ENCODE results near the gene TWIST1. TPM values are rescaled to one million over a fixed set of nuclear protein-coding genes. Genes with fewer than 3 reads are reported as not detected.

TWIST1 gene
- total RNA-seq, 1 donor from 2014 or later, result 5.7 TPM

- Mint-ChIP-seq H3K4me3 (ENCODE audit: unreplicated experiment) (no peak overlapping the region), H3K9me3 (ENCODE audit: unreplicated experiment) (peaks cover 6% of the 10 kb centered on the region), H3K27ac (ENCODE audit: unreplicated experiment) (no peak overlapping the region), H3K36me3 (ENCODE audit: low read depth, unreplicated experiment) (no peaks in the 10 kb centered on the region), H3K4me1 (ENCODE audit: low read depth, unreplicated experiment) (peaks cover 8% of the 10 kb centered on the region), H3K27me3 (ENCODE audit: low read depth, unreplicated experiment) (peaks cover 76% of the 10 kb centered on the region)
- TF ChIP-seq EZH2 (IDR thresholded peaks at IDR 0.05; ENCODE audit: insufficient read depth, low read length), result no peak
- TF ChIP-seq, protein P1, sequence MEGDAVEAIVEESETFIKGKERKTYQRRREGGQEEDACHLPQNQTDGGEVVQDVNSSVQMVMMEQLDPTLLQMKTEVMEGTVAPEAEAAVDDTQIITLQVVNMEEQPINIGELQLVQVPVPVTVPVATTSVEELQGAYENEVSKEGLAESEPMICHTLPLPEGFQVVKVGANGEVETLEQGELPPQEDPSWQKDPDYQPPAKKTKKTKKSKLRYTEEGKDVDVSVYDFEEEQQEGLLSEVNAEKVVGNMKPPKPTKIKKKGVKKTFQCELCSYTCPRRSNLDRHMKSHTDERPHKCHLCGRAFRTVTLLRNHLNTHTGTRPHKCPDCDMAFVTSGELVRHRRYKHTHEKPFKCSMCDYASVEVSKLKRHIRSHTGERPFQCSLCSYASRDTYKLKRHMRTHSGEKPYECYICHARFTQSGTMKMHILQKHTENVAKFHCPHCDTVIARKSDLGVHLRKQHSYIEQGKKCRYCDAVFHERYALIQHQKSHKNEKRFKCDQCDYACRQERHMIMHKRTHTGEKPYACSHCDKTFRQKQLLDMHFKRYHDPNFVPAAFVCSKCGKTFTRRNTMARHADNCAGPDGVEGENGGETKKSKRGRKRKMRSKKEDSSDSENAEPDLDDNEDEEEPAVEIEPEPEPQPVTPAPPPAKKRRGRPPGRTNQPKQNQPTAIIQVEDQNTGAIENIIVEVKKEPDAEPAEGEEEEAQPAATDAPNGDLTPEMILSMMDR (IDR thresholded peaks at IDR 0.05; ENCODE audit: insufficient read depth, low read depth, low read length), result no peak
- Histone ChIP-seq H4K20me1 (ENCODE audit: insufficient read depth, low read length) (no peaks in the 10 kb centered on the region), H3K9ac (ENCODE audit: low read length) (no peak overlapping the region), H3K4me3 (ENCODE audit: insufficient read depth, low read depth, low read length) (no peak overlapping the region), H3K9me3 (ENCODE audit: insufficient read depth, low read depth, low read length) (no peaks in the 10 kb centered on the region), H3K4me1 (ENCODE audit: insufficient read depth, low read length) (peaks cover 23% of the 10 kb centered on the region), H3K4me2 (ENCODE audit: low read length) (no peak overlapping the region), H3K36me3 (ENCODE audit: insufficient read depth, low read length) (no peaks in the 10 kb centered on the region), H3K79me2 (ENCODE audit: insufficient read depth, low read length) (no peaks in the 10 kb centered on the region), H2AFZ (ENCODE audit: low read depth, low read length) (no peak overlapping the region), H3K27me3 (ENCODE audit: insufficient read depth, low read length) (peaks cover 19% of the 10 kb centered on the region), H3K27ac (ENCODE audit: low read depth, low read length) (no peak overlapping the region)
- no peak for DNase-seq (ENCODE audit: low read depth)
- no peak for FAIRE-seq
Measured at GRCh38 chr7:19104811-19105210, 12.6 kb downstream of the TWIST1 start.

DNA sequence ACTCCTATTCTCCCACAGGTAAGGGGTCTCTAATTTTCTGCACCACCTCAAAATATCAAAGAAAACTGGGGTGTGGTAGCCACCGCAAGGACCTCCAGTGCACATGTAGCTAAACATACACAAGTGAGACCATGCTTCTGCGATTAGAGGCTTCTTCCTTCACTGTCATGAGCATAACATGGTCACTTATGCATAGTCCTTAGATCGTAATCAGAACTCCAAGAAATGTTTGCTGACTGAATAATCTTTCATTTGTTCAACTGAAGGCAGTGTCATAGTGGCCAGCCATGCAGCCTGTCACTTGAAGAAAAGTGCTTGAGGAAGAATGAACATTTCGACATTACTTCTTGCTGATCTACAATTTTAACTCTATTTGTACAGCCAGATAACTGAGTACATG is 14.6 kb downstream of the TWIST1 start:
- H3K79me2 ChIP-seq (ENCODE audit: insufficient read depth, low read length), result no peaks in the 10 kb centered on the region
- no peak overlapping the region for H3K27ac Mint-ChIP-seq (ENCODE audit: unreplicated experiment)
- H3K4me1 ChIP-seq (ENCODE audit: insufficient read depth, low read length), result peaks cover 18% of the 10 kb centered on the region
- H3K9me3 Mint-ChIP-seq (ENCODE audit: unreplicated experiment), result no peaks in the 10 kb centered on the region
- no peak overlapping the region for H3K4me3 Mint-ChIP-seq (ENCODE audit: unreplicated experiment)
- H3K4me1 Mint-ChIP-seq (ENCODE audit: low read depth, unreplicated experiment), result peaks cover 5% of the 10 kb centered on the region
- no peak overlapping the region for H3K9ac ChIP-seq (ENCODE audit: low read length)
- no peaks in the 10 kb centered on the region for H3K36me3 Mint-ChIP-seq (ENCODE audit: low read depth, unreplicated experiment)
- no peaks in the 10 kb centered on the region for H4K20me1 ChIP-seq (ENCODE audit: insufficient read depth, low read length)
- no peak overlapping the region for H3K27ac ChIP-seq (ENCODE audit: low read depth, low read length)
- FAIRE-seq, result no peak
- TF ChIP-seq EZH2 (IDR thresholded peaks at IDR 0.05; ENCODE audit: insufficient read depth, low read length), result no peak
- TF ChIP-seq, protein P1 (IDR thresholded peaks at IDR 0.05; ENCODE audit: insufficient read depth, low read depth, low read length), result no peak
- H3K36me3 ChIP-seq (ENCODE audit: insufficient read depth, low read length), result no peaks in the 10 kb centered on the region
- no peaks in the 10 kb centered on the region for H3K9me3 ChIP-seq (ENCODE audit: insufficient read depth, low read depth, low read length)
- H2AFZ ChIP-seq (ENCODE audit: low read depth, low read length), result no peak overlapping the region
- H3K4me3 ChIP-seq (ENCODE audit: insufficient read depth, low read depth, low read length), result no peak overlapping the region
- H3K27me3 Mint-ChIP-seq (ENCODE audit: low read depth, unreplicated experiment), result peaks cover 56% of the 10 kb centered on the region
- H3K27me3 ChIP-seq (ENCODE audit: insufficient read depth, low read length), result peaks cover 19% of the 10 kb centered on the region
- no peak for DNase-seq (ENCODE audit: low read depth)
- no peak overlapping the region for H3K4me2 ChIP-seq (ENCODE audit: low read length)

- no peak overlapping the region for H2AFZ ChIP-seq (ENCODE audit: low read depth, low read length)
- H3K36me3 Mint-ChIP-seq (ENCODE audit: low read depth, unreplicated experiment), result no peaks in the 10 kb centered on the region
- peaks cover 13% of the 10 kb centered on the region for H3K27me3 ChIP-seq (ENCODE audit: insufficient read depth, low read length)
- no peaks in the 10 kb centered on the region for H3K9me3 Mint-ChIP-seq (ENCODE audit: unreplicated experiment)
- H3K4me2 ChIP-seq (ENCODE audit: low read length), result no peak overlapping the region
- no peak overlapping the region for H3K9ac ChIP-seq (ENCODE audit: low read length)
- no peak for TF ChIP-seq EZH2 (IDR thresholded peaks at IDR 0.05; ENCODE audit: insufficient read depth, low read length)
- TF ChIP-seq, protein P1 (IDR thresholded peaks at IDR 0.05; ENCODE audit: insufficient read depth, low read depth, low read length), result no peak
- no peak overlapping the region for H3K4me3 Mint-ChIP-seq (ENCODE audit: unreplicated experiment)
- no peak overlapping the region for H3K4me3 ChIP-seq (ENCODE audit: insufficient read depth, low read depth, low read length)
- DNase-seq (ENCODE audit: low read depth) (no peak), FAIRE-seq (no peak)
- H3K4me1 Mint-ChIP-seq (ENCODE audit: low read depth, unreplicated experiment), result no peaks in the 10 kb centered on the region
- H4K20me1 ChIP-seq (ENCODE audit: insufficient read depth, low read length), result no peaks in the 10 kb centered on the region
- peaks cover 10% of the 10 kb centered on the region for H3K4me1 ChIP-seq (ENCODE audit: insufficient read depth, low read length)
- H3K36me3 ChIP-seq (ENCODE audit: insufficient read depth, low read length), result no peaks in the 10 kb centered on the region
- no peaks in the 10 kb centered on the region for H3K9me3 ChIP-seq (ENCODE audit: insufficient read depth, low read depth, low read length)
- H3K27me3 Mint-ChIP-seq (ENCODE audit: low read depth, unreplicated experiment), result peaks cover 47% of the 10 kb centered on the region
- H3K27ac ChIP-seq (ENCODE audit: low read depth, low read length), result no peak overlapping the region
- no peaks in the 10 kb centered on the region for H3K79me2 ChIP-seq (ENCODE audit: insufficient read depth, low read length)
- no peak overlapping the region for H3K27ac Mint-ChIP-seq (ENCODE audit: unreplicated experiment)
Measured at GRCh38 chr7:19101909-19102308, 15.5 kb downstream of the TWIST1 start.

All from astrocyte (in vitro differentiated cells and primary cell).